Measurements from ENCODE around the gene EGFL7.
A peak's percentile ranks its signal among the peaks of the same experiment; 100 is the strongest.

Gene EGFL7

DNA sequence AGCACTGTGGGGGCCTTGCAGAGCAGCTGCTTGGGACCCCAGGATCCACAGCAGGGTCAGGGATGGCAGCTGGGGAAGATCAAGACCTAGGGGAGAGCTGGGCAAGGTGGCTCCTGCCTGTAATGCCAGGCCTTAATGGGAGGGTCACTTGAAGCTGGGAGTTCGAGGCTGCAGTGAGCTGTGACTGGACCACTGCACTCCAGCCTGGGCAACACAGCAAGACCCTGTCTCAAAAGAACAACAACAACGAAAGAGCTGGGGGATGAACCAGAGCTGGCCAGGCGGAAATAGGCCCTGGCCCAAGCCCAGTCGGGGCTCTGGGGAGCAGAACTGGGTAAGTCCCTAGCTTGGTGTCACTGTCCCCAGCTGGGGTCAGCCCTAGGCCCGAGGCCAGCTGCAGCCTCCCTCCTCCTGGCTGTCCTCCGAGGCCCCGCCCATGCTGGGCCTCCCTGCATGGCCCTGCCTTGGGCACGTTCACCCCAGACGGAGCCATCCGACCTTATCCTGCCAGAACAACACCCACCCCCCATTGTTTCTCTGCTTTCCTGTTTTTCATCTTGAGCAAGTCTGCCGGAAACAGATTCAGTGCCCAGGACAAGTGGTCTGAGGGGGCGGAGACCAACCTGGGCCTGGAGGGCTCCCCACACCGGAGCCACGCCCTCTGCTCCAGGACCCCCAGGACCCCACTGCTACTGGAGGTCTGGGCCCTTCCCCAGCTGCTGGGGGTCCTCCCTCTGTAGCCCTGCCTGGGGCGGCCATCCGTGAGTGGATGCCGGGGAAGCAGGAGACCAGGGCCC lies 51.6 kb downstream of the EGFL7 start:
- no peaks in the 10 kb centered on the region for H3K9me3 ChIP-seq (replicated peaks in 1 of 11)
- H3K27ac ChIP-seq: peak overlapping the region in 10 of 11 experiments; percentile 55 to 91 (median 89); a peak in 20 of 22 replicates
- peaks cover 39 to 88% (median 77%) of the 10 kb centered on the region in 10 experiments for H3K4me1 ChIP-seq
- H4K20me1 ChIP-seq: peaks cover 1 to 64% (median 21%) of the 10 kb centered on the region in 11 experiments; a peak in 20 of 22 replicates
- H3K4me3 ChIP-seq: peak overlapping the region in 9 of 10 experiments; percentile 2 to 91 (median 79); a peak in 17 of 20 replicates
- peaks cover 0 to 35% (median 6%) of the 10 kb centered on the region in 11 experiments; a peak in 9 of 22 replicates for H3K36me3 ChIP-seq
- peaks cover 0 to 15% (median 0%) of the 10 kb centered on the region in 11 experiments; a peak in 2 of 22 replicates for H3K27me3 ChIP-seq
- no peak for TF ChIP-seq Cebpa-rat (IDR thresholded peaks at IDR 0.05)
- peak overlapping the region; percentile 55 to 96 (median 91); a peak in 20 of 22 replicates for H3K9ac ChIP-seq
- H3K4me2 ChIP-seq: peak overlapping the region; percentile 82 to 100 (median 98)

GRCh38 chr9:136714893-136715274 lies 52.2 kb downstream of the EGFL7 start:
- Histone ChIP-seq H3K27ac (peak overlapping the region in 10 of 11 experiments; percentile 55 to 91 (median 89); a peak in 20 of 22 replicates), H3K4me2 (peak overlapping the region; percentile 82 to 100 (median 98)), H3K36me3 (peaks cover 0 to 37% (median 6%) of the 10 kb centered on the region in 11 experiments; a peak in 9 of 22 replicates), H3K9me3 (replicated peaks in 1 of 11) (no peaks in the 10 kb centered on the region), H3K4me3 (peak overlapping the region in 8 of 10 experiments; percentile 71 to 91 (median 82); a peak in 16 of 20 replicates), H3K9ac (peak overlapping the region; percentile 55 to 96 (median 91); a peak in 20 of 22 replicates), H3K27me3 (peaks cover 0 to 15% (median 0%) of the 10 kb centered on the region in 11 experiments; a peak in 2 of 22 replicates), H4K20me1 (peaks cover 7 to 70% (median 27%) of the 10 kb centered on the region in 11 experiments; a peak in 21 of 22 replicates), H3K4me1 (peaks cover 45 to 88% (median 77%) of the 10 kb centered on the region in 10 experiments)
- TF ChIP-seq Cebpa-rat (IDR thresholded peaks at IDR 0.05): no peak

- Histone ChIP-seq H3K27ac (peak overlapping the region in 3 of 11 experiments; percentile 4 to 36 (median 13); a peak in 2 of 22 replicates), H3K4me1 (peaks cover 68 to 95% (median 88%) of the 10 kb centered on the region in 10 experiments), H3K4me3 (no peak overlapping the region), H3K9me3 (replicated peaks in 1 of 11) (no peaks in the 10 kb centered on the region), H3K4me2 (peak overlapping the region in 9 of 11 experiments; percentile 12 to 100 (median 77); a peak in 16 of 22 replicates), H3K9ac (peak overlapping the region in 6 of 11 experiments; percentile 5 to 47 (median 30); a peak in 5 of 22 replicates), H3K27me3 (peaks cover 0 to 4% (median 0%) of the 10 kb centered on the region in 11 experiments; a peak in 1 of 22 replicates), H3K36me3 (peaks cover 16 to 62% (median 30%) of the 10 kb centered on the region in 11 experiments; a peak in 21 of 22 replicates), H4K20me1 (peaks cover 32 to 95% (median 52%) of the 10 kb centered on the region in 11 experiments)
- TF ChIP-seq Cebpa-rat (IDR thresholded peaks at IDR 0.05): no peak
These were observed 54.7 kb downstream of the EGFL7 start for GRCh38 chr9:136717399-136717798.

GRCh38 chr9:136718345-136719194 lies 55.9 kb downstream of the EGFL7 start:
- Histone ChIP-seq H3K4me3 (0 out of 20 replicates have a peak overlapping the region, but pooled peaks of 1 of the 10 experiments have one; percentile 7), H3K27ac (peak overlapping the region in 8 of 11 experiments; percentile 22 to 68 (median 54); a peak in 11 of 22 replicates), H4K20me1 (peaks cover 44 to 100% (median 64%) of the 10 kb centered on the region in 11 experiments), H3K4me1 (peaks cover 68 to 100% (median 89%) of the 10 kb centered on the region in 10 experiments), H3K4me2 (peak overlapping the region; percentile 58 to 100 (median 81)), H3K9ac (peak overlapping the region in 7 of 11 experiments; percentile 48 to 68 (median 59); a peak in 12 of 22 replicates), H3K9me3 (replicated peaks in 1 of 11) (no peaks in the 10 kb centered on the region), H3K36me3 (peaks cover 27 to 73% (median 42%) of the 10 kb centered on the region in 11 experiments), H3K27me3 (no peaks in the 10 kb centered on the region)
- TF ChIP-seq Cebpa-rat (IDR thresholded peaks at IDR 0.05): no peak

GRCh38 chr9:136719195-136719880 lies 56.6 kb downstream of the EGFL7 start:
- H3K36me3 ChIP-seq: peaks cover 34 to 81% (median 49%) of the 10 kb centered on the region in 11 experiments
- H3K9me3 ChIP-seq (replicated peaks in 1 of 11): no peaks in the 10 kb centered on the region
- TF ChIP-seq Cebpa-rat (IDR thresholded peaks at IDR 0.05): no peak
- 0 out of 20 replicates have a peak overlapping the region, but pooled peaks of 1 of the 10 experiments have one; percentile 7 for H3K4me3 ChIP-seq
- peak overlapping the region; percentile 58 to 100 (median 81) for H3K4me2 ChIP-seq
- peaks cover 52 to 100% (median 72%) of the 10 kb centered on the region in 11 experiments for H4K20me1 ChIP-seq
- peak overlapping the region; percentile 32 to 68 (median 57); a peak in 18 of 22 replicates for H3K9ac ChIP-seq
- H3K27ac ChIP-seq: peak overlapping the region in 10 of 11 experiments; percentile 11 to 68 (median 57); a peak in 17 of 22 replicates
- H3K27me3 ChIP-seq: no peaks in the 10 kb centered on the region
- peaks cover 68 to 100% (median 89%) of the 10 kb centered on the region in 10 experiments for H3K4me1 ChIP-seq

DNA sequence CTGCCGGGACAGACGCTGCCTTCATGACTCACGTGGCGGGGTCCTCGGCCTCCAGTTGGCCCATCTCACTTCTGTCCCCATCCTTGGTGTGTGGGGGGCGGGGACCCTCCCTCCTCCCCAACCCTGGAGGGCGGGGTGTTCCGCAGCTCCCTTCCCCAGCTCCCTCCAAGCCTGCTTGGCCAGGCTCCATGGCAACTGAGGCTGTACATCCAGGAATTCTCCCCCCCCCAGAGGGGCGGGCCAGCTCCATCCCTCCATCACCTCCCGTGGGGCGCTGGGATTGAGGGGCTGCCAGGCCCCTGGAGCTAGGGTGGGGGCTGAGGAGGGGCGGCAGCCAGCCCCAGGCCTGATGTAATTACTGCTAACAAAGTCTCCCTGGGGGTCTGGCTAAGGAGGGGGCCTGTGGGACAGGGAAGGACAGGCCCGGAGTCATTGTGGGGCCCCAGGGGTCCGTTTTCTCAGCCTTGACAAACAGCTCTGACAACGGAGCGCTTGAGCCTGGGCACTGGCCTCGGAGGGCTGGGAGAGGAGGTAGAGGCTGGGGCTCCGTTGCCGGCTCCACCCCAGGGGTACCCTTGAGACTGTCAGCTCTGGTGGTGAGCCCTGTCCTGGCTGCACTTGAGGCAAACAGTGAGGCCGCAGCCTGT lies 57.7 kb downstream of the EGFL7 start:
- no peaks in the 10 kb centered on the region for H3K27me3 ChIP-seq
- peaks cover 45 to 84% (median 59%) of the 10 kb centered on the region in 11 experiments for H3K36me3 ChIP-seq
- no peaks in the 10 kb centered on the region for H3K9me3 ChIP-seq (replicated peaks in 1 of 11)
- no peak overlapping the region for H3K4me3 ChIP-seq
- peak overlapping the region; percentile 58 to 100 (median 81); a peak in 19 of 22 replicates for H3K4me2 ChIP-seq
- H3K4me1 ChIP-seq: peaks cover 69 to 100% (median 89%) of the 10 kb centered on the region in 10 experiments
- peaks cover 62 to 100% (median 82%) of the 10 kb centered on the region in 11 experiments for H4K20me1 ChIP-seq
- no peak for TF ChIP-seq Cebpa-rat (IDR thresholded peaks at IDR 0.05)
- H3K9ac ChIP-seq: peak overlapping the region in 10 of 11 experiments; percentile 7 to 68 (median 52); a peak in 14 of 22 replicates
- H3K27ac ChIP-seq: peak overlapping the region in 6 of 11 experiments; percentile 4 to 54 (median 24); a peak in 6 of 22 replicates

DNA sequence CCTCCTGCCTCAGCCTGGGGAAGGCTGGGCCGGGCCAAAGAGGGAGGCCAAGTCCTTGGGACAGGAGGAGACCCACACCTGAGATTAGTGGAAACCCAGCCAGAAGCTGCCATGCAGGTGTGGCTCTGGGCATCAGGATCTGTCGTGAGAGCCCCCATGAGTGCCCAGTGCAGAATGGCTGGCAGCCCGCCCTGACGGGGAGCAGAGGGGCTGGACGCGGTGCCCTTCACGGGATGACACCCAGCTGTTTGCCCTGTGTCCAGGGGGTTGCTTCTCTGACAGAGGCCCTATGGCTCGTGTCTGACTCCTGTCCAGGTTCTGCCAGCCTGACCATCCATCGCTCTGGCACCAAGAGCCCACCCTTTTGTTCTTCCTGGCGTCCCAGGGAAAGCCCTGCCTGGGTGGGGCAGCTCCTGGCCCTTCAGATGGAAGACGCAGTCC lies 58.2 kb downstream of the EGFL7 start:
- peak overlapping the region in 7 of 11 experiments; percentile 2 to 54 (median 23); a peak in 6 of 22 replicates for H3K27ac ChIP-seq
- H3K4me2 ChIP-seq: peak overlapping the region in 10 of 11 experiments; percentile 58 to 100 (median 82); a peak in 16 of 22 replicates
- peaks cover 68 to 100% (median 87%) of the 10 kb centered on the region in 11 experiments for H4K20me1 ChIP-seq
- no peaks in the 10 kb centered on the region for H3K9me3 ChIP-seq (replicated peaks in 1 of 11)
- no peaks in the 10 kb centered on the region for H3K27me3 ChIP-seq
- peaks cover 50 to 85% (median 61%) of the 10 kb centered on the region in 11 experiments for H3K36me3 ChIP-seq
- no peak overlapping the region for H3K4me3 ChIP-seq
- H3K4me1 ChIP-seq: peaks cover 75 to 100% (median 89%) of the 10 kb centered on the region in 10 experiments
- TF ChIP-seq Cebpa-rat (IDR thresholded peaks at IDR 0.05): no peak
- peak overlapping the region in 10 of 11 experiments; percentile 11 to 61 (median 31); a peak in 12 of 22 replicates for H3K9ac ChIP-seq

Measured in BLaER1 treated with 17β-estradiol and CSF1 and Interleukin-3, amounts not matched to agents 10 nM and 100 nM (cell line).